OCI-LY7 (cell line): Measurements from ENCODE around the gene PEX5L.

Source experiments
- CTCF ChIP-seq: fragments of 200-600 bp; sonication (generic); conservative IDR thresholded peaks from 2 replicates; pipeline ENCODE4 v1.5.1; 2014; ENCODE audit warnings: mild to moderate bottlenecking, antibody characterized with exemption, low read length, moderate library complexity, mixed read lengths
- EZH2phosphoT487 ChIP-seq: fragments of 200-600 bp; sonication (generic); IDR thresholded peaks from 2 replicates; pipeline ENCODE4 v1.6.1; 2018; ENCODE audit warnings: low read depth, borderline replicate concordance, mild to moderate bottlenecking, mixed run types, antibody characterized with exemption, low read length, moderate library complexity, mixed read lengths

GRCh38 chr3:179822296-179822695 lies 214.4 kb downstream of the PEX5L start:
- no peak for TF ChIP-seq CTCF
- no peak for TF ChIP-seq EZH2phosphoT487
